Transverse colon (tissue), 4 donors: ENCODE data around the gene RAMAC.

Source experiments
- EP300 ChIP-seq: sonication (generic); formaldehyde crosslinking; IDR thresholded peaks from one replicate; pipeline ENCODE4 v1.6.1; 2017; ENCODE audit warnings: antibody characterized with exemption, low read depth
- POLR2AphosphoS5 ChIP-seq, 3 donors: sonication (generic); formaldehyde crosslinking; IDR thresholded peaks; one replicate each; pipeline ENCODE4 v1.6.1; 2016; ENCODE audit warnings: antibody characterized with exemption in 3 of 3
- TF ChIP-seq, protein P1 (sequence below), 5 experiments: fragments of 200-600 bp in 3 of 5; fragments of 450-650 bp in 2 of 5; sonication (generic) in 3 of 5; IDR thresholded peaks; 1 replicate in 2 of 5; 2 replicates in 3 of 5; pipeline ENCODE4 v1.5.1; 2016 to 2017; ENCODE audit warnings: antibody characterized with exemption in 5 of 5, inconsistent platforms in 3 of 5, mild to moderate bottlenecking in 2 of 5, moderate library complexity in 1 of 5

- TF ChIP-seq, protein P1, sequence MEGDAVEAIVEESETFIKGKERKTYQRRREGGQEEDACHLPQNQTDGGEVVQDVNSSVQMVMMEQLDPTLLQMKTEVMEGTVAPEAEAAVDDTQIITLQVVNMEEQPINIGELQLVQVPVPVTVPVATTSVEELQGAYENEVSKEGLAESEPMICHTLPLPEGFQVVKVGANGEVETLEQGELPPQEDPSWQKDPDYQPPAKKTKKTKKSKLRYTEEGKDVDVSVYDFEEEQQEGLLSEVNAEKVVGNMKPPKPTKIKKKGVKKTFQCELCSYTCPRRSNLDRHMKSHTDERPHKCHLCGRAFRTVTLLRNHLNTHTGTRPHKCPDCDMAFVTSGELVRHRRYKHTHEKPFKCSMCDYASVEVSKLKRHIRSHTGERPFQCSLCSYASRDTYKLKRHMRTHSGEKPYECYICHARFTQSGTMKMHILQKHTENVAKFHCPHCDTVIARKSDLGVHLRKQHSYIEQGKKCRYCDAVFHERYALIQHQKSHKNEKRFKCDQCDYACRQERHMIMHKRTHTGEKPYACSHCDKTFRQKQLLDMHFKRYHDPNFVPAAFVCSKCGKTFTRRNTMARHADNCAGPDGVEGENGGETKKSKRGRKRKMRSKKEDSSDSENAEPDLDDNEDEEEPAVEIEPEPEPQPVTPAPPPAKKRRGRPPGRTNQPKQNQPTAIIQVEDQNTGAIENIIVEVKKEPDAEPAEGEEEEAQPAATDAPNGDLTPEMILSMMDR (IDR thresholded peaks at IDR 0.05) = peak; percentile 19 to 41 (median 26)
- TF ChIP-seq POLR2AphosphoS5 (IDR thresholded peaks at IDR 0.05) = no peak
- no peak for TF ChIP-seq EP300
Measured at GRCh38 chr15:82999905-83000671, 14.1 kb downstream of the RAMAC start.
